Cardiac septum (tissue), 1 donor: ENCODE results near the gene DEGS2. TPM values are rescaled to one million over a fixed set of nuclear protein-coding genes. Genes with fewer than 3 reads are reported as not detected.

Source experiments
- DNase-seq: peaks from one replicate; pipeline ENCODE4 v3.0.0-alpha.2; 2020; ENCODE audit warnings: low spot score
- intact Hi-C: fragments of 100-400 bp; cut with DNase I; formaldehyde crosslinking; loops from one replicate; pipeline ENCODE4 v1.14.0; 2022
- total RNA-seq: library from RNA; stranded (reverse); fragmentation: NEBNext Ultra II Directional; extraction: Animal tissue kit (Norgen Biotek cat#: 25700); gene quantifications from one replicate; pipeline ENCODE4 v1.2.1, GENCODE V29; 2021
- donor health status: DM: no; HTN: no; CAD: no.

Gene DEGS2
- total RNA-seq, 1 donor from 2014 or later: not detected

DNA sequence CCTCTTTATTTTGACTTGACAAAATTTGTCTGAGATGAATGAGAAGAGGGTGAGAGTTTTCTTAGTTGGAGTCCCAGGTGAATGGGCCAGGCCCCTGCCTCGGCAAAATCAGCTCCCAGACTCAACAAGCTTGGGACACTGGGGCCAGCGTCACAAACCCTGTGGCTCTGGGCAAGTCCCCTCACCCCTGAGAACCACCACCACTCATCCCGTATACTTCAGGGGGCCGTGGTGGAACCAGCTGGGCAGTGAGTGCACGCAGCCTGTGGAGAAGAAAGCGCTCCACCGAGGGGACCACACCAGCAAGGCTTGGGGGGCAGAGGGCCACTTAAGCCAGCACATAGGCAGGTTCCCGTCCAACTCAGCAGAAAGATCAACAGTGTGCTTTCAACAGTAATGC lies 40.2 kb downstream of the DEGS2 start:
- intact Hi-C loops: no loop called here
- no peak for DNase-seq

DNA sequence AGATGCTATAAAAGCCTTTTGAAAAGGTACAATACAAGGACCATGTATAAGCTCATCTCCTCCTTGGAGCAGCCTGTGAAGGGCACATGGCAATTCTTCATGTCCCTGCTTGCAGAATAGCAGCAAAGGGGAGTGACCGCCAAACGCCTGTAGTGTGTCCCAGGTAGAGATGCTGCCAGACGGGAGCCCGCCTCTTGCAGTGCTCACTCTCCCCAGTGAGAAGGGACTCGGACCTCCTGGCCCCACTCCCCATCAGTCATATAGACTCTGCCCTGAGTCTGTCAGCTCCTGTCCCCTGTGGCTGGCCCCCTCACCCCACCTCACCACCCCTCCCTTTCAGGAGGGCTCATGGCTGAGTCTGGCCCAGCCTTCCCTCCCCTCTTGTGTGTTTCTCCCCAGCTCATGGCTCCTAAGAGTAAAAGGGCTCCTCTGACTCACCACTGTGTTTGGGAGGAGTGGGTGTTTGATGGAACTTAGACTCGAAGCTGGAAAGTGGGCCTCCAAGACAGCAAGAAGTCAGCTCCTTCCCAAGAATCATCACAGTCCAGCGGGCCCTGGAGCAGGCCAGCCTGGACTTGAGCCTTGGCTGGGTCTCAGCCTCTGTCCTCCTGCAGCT lies 40.9 kb downstream of the DEGS2 start:
- intact Hi-C loops: no loop called here
- DNase-seq: no peak

DNA sequence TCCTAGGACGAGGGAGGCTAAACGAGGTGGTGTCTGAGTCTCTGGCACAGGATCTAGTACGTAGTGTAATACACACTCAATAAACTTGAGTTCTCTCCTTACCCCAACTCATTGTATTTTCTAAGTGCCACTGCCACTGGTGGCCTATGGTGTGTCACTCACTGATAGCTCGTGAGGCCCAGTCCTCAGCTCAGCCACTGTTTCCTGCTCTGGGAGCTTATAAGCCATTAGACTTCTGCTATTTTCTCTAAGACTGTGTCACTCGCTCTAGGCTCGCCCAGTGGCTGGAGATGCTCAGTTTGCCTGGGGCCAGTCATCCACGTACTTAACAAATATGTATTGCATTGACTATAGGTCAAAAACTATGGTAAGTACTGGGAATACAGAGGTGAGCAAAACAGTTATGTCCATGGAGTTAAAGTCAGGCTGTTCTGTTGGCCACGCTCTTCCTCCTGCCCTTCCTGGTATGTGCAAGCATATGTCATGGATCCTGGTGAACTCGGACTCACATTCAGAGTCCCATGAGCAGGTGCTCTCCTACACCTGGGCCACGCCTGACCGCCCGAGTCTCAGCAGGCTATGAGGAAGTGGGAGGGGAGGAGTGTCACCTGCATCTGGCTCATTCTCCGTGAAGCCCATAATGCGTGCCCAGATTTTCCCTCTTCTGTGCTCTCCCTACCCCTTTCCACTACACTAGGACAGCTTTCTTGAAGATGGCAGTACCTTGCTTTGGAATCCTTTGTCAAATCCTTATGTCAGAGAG lies 41.6 kb downstream of the DEGS2 start:
- intact Hi-C loops: no loop called here
- no peak for DNase-seq

DNA sequence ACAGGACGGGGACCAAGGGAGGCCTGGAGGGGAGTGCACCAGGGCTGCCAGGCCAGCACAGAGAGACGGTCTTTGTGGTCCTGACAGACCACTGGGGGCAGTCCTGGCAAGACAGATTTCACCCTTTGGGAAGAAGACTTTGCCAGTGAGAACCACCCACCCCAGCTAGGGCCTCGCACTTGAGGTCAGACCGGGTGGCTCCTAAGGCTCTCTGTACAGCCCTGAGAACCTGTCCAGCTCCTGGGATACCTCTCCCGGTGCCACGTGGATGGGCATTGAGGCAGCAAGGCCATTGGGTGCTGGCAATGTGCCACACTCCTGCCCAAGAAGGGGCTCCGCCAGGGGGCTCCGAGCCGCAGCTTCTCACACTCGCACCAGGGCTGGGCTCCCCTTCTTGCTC lies 42.4 kb downstream of the DEGS2 start:
- DNase-seq: no peak
- intact Hi-C loops: no loop called here

DNA sequence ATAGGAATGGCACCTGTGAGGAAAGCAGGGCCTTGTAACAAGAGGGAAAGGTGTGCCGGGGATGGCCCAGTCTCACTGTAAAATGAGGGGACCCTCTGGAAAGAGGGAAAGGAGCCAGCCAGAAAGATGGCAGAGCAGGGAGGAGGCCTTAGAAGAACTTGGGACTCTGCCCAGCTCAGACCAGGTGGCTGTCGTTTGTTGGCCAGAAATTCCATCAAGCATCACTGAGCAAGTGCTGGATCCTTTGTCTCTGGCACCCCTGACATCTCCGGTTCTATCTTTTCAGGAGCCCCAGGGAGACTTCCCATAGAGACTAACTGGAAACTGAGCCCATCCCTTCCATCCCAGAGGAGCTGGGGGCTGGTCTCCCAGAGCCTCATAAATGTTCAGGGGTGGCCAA lies 43.3 kb downstream of the DEGS2 start:
- intact Hi-C loops: no loop called here
- DNase-seq: no peak

DNA sequence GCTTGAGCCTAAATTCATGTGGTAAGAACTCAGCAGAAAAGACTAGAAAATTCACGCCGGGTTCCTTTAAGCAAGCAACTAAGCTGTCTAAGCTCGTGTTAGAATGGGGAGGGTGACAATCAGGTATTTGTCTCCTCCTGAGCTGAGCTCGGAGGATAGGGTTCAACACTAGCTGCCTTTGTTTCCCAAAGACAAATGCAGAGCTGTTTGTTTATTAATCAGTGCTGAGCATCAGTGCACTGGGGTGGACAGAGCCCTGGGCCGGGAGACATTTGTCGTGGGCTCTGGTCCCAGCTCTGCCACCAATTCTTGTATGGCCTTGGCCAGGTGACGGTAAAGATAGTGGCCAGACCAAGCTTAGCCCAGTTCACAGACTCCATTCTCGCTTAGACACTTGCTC lies 43.7 kb downstream of the DEGS2 start:
- no peak for DNase-seq
- intact Hi-C loops: no loop called here

DNA sequence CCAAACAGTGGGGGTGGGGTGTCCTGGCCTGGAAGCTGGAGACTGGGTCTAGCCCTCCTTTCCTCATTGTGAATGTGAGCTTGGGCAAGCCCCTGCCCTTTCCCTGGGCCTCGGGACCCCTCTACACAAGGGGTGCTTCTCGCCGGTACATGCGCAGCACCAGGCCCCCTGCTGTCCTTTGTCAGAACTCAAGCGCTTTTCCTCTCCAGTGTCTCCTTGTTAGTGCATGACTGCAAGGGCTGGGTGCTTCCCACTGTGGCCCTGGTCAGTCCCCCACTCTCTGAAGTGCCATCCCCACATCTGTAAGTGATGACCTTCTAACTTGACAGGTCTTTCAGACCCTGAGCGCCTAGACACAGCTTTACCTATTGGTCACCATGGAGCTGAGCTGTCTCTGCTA lies 44.2 kb downstream of the DEGS2 start:
- DNase-seq: no peak
- intact Hi-C loops: no loop called here

DNA sequence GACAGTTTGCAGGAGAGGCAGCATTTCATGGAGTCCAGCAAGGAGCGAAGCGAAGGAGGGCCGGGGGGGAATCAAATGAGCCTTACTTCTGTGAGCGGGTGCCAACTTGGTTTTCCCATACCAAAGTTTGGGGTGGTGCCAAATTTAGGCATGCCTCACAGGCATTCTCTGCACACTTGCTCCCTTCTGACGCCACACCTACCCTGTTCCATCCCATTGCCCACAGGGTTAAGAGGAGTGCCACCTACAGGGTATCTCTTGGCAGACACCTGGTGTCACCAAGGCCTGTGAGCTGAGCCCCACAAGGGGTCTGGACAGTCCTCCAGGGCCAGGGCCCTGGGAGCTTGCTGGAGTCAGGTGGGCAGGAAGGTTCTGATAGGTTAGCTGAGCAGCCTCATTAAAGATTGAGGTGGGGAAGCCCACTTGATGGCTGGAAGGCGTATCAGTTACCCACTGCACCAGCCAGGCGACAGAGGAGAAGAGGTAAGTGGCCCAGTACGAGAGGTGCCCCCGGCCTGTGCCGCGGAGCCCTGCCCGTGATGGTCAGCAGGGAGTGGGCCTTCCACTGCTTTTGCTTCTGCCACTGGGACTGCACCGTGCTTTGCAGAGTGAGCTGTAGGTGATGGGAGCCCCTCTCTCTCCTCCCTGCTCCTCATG lies 45.2 kb downstream of the DEGS2 start:
- intact Hi-C loops: no loop called here
- no peak for DNase-seq

DNA sequence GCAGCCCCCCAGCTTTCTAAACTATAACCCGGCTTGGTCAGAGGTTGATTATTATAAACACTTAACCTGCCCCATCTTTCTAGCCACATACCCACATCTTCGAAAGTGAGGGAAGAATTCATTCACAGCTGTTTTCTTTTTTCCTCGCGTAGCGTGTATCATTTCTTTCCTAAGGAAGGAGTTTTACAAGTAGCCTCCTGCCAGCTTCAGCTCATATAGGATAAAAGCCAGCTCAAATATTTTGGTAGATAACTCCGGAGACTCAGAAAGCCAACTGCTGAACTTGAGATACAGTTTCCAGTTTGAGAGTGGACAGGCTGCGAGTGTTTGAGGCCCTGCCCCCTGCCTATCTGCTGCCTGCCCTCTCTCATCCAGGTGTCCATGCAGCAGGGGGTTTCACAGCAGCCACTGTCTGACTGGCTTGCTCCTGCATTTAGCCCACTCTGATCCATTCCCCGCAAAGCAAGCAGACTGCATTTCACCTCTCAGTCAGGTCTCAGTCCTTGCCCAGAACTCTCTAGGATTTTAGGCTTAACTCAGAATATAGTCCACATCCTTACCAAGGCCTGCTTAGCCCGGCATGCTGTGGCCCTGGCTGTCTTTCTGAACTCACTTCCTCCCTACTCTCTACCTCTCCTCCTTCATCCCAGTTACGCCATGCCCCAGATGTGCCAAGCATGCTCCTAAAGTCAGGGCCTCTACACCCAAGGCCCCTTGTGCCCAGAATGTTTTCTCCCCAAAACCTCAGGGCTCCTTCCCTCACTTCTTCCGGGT lies 47.3 kb downstream of the DEGS2 start:
- intact Hi-C loops: no loop called here
- DNase-seq: peak; percentile 70

DNA sequence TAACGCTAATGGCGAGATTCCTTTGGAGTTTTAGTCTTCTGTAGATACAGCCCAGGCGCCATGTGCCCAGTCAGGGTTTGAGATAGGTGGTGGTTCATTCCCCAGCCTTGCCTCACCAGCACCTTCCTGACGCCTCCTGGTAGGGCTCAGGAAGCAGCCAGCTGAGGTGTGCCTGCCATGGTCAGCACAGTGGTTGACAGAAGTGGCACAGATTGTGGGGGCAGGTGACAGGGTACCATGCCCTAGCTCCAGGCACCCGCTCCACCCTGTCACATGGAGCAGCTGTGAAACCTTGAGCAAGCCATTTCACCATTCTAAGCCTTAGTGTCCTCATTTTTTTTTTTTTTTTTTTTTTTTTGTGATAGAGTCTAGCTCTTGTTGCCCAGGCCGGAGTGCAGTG lies 48.6 kb downstream of the DEGS2 start:
- no peak for DNase-seq

DNA sequence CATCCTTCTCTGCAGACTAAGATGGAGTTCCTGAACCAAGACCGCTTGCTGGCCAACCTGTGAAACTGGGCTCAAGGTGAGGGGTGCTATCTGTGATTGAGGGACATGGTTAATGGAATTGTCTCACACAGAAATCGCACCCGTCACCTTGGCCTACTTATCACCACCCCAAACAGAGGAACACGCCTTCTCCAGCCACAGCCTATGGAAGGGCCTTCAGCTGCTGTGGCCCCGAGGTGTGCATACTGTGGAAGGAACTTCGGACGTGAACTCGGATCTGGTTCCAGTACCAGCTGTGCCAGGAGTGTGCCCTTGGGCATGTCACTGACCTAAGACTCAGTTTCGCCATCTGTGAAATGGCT lies 49.9 kb downstream of the DEGS2 start:
- intact Hi-C loops: loop anchor here (2.0 to 5.0 kb wide), 2 partner anchors 52 to 83 kb away; no protein-coding TSS in a partner anchor
- DNase-seq: no peak

More for the DNA sequence above, 48.6 kb downstream of the DEGS2 start:
- intact Hi-C loops: no loop called here

DNA sequence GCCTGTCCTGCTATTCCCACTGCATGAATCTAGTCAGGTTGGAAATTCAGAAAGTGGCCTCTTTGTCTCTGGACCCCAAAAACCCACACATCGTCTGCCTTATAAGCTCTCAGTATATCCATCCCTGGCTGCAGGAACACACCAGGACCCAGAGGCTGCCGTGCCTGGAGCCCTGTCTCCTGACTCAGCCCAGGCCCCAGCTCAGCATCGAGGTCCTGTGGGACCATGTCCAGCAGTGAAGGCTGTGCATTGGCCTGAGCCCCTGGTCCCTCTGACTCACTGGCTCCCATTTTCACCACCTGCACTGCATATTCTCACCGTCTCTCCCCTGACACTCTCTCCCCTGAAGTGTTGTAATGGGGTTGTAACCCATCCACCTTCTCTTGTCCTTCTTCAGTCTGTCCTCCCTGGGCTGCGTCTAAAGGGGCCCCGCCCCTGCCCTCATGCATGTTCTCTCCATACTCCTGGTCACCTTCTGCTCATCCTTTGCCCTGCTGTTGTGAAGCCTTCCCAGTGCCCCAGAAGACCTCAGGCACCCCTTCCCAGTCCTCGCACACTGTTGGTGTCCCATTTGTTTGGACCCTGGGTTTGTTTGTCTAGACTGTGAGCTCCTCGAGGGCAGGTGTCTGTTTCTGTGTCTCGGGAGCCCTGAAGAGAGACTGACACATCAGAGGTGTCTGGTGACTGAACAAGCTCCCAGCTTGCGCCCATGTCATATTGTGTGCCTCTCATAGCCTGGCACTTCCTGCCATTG lies 50.4 kb downstream of the DEGS2 start:
- DNase-seq: peak; percentile 70

DNA sequence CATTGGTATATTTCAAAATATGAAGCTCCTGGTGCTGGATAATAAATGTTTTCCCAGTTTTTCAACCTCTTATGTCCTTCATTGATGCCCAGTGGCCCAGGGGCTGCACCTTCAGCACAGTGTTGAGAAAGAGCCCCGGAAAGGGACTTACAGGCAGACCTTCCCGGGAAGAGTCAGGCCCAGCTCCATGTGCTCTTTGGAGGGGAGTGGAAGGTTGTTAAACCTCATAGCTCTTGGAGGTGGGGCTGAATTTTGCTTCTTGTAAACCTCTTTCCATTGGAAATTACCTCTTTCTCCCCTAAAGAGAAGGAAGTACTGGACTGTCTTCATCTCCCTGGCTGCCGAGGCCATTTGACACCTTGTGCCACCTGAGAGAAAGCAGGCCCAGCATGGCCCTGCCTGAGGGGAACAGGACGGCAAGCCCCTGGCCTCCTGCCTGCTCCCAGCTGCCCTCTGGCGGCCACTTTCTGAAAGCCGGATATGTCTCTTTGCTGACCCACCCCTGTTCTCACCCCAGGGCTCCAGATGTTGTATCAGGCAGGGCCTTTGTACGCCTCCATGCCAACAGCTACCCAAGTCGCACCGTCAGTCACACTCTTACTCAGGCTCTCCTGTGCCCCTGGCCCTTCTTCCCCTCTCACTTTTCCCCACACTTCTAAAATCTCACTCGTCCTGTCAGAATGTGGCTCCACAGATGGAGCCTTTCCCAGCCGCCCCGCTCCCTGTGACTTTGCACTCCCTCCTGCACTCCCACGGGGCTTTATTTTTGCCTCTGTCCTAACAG lies 51.2 kb downstream of the DEGS2 start:
- DNase-seq: peak; percentile 93
- intact Hi-C loops: loop anchor here (2.0 to 5.0 kb wide), 2 partner anchors 51 to 85 kb away; no protein-coding TSS in a partner anchor

More for the DNA sequence above, 50.4 kb downstream of the DEGS2 start:
- intact Hi-C loops: loop anchor here (2.0 to 5.0 kb wide), 2 partner anchors 52 to 84 kb away; no protein-coding TSS in a partner anchor

DNA sequence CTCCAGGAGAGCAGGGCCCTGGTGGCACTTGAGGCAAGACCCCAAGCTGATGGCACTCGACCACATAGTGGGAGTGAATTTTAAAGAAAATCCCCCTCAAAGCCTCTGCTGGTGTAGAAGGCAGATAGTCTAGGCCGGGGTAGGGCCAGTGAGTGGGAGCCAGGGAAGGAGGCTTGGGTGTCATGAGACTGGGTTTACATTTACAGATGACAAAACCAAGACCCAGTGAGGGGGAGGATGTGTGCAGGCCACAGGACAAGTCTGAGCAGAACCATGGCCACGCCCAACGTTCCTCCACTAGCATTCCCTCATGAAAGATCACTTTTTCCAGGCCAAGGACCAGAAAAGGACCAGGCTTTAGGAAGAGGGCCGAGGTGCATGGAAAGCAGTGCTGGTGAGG lies 52.2 kb downstream of the DEGS2 start:
- peak; percentile 75 for DNase-seq
- intact Hi-C loops: loop anchor here (5.0 kb wide), 1 partner anchor 50 kb away; no protein-coding TSS in a partner anchor

DNA sequence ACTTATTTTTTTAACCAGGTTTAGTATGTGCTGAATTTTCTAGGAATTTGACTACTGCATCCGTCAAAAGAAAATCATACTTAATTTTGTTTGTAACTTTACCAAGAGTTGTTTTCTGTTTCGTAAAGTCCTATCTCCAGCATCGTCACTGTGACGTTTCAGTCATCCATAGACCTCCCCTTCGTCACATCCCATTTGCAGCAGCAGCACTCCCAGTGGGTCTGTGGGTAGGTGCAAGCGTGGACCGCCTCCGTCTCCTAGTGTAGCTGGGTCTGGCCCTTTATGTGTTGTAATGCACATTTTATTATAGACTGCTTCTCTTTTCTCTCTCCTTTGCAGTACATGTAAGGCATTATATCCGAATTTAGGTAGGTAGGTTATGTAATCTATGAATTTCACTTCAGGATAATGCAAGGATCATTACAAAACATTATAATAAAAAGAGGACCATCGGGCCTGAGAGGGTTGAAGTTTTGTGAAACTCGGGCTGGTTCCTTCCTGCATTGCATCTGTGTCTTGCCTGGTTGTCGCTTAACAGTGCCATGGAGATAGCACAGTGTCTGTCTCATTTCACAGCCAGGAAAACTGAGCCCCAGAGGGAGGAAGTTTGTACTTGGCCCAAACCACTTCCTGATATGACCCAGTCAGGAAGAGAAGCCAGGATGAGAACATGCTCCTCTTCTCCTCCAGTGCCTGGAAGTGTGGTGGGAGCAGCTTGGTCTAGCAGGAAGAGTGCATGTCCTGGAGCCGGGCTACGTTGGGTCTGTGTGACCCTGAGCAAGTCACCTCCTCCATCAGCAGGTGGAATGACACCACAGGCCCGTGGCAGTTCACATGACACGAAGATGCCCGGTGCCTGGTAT lies 53.0 kb downstream of the DEGS2 start:
- intact Hi-C loops: loop anchor here (5.0 kb wide), 1 partner anchor 49 kb away; no protein-coding TSS in a partner anchor
- DNase-seq: peak; percentile 75

DNA sequence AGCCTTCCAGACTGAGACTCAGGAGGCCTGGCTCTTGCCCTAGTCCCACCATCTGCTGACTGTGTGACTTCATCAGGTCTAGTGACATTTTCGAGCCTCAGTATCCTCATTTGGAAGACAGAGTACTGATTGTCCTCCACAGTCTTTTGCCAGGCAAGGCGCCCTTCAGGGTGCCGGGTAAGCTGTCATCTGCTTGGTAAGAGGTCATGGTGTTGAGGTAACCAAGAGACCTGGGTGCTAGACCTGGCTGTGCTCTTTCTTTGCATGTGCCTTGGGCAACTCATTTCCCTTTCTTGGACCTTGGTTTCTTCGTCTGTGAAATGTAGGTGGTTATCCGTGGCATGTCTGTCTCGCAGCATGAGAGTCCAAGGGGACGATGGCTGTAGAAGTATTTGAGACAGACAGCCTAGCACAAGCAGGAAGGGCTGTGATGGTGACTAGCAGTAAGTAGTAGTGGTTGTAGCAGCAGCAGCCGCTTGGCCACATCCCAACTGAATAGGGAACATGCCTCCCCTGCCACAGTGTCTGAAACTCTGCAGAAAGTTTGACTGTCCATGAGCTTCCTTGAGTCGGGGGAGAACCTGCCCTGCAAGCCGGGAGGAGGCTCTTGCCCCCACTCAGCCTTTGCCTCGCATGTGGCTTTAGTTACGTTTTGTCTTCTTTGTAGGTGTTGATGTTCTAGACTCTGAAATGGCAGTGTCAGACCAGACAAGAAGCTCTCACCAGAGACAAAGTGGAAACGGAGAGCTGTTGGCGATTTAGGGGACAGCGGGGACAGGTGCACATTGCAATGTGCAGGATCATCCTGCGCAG lies 53.9 kb downstream of the DEGS2 start:
- intact Hi-C loops: loop anchor here (1.0 to 5.0 kb wide), 2 partner anchors 48 to 123 kb away; no protein-coding TSS in a partner anchor

More for the DNA sequence above, 53.9 kb downstream of the DEGS2 start:
- peak; percentile 74 for DNase-seq
